RPMI8226 (cell line): ENCODE results near the gene FCGR3B.
"Not testable (repeated sequence)": the region's sequence is repeated elsewhere in the genome, so short reads cannot be mapped to it uniquely, and the experiment has no call there.

Experiments used
- DNase-seq: peaks from one replicate; pipeline ENCODE4 v3.0.0-alpha.2; 2015

Gene FCGR3B

DNA sequence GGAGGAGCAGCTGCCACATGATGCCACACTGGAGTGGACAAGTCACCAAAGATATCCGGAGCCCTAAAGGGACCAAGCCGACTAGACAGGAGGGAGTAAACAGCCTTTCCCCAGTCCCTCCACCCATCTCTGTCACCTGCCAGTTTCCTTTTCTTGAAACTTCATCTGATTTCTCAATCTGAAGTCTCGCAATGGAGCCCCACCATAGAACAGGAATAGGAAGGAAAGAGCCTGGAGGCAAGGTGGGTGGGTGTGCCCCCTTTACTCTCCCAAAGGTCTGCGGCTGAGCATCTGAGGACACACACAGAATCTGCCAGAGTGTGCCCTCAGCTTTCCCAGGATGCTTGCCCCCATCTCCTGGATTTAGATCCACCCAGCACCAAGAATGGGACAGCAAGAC, at the start of gene FCGR3B:
TSS of gene FCGR3B (minus strand) at position 101 of the 400 bp plus-strand sequence. CDS start at position 19, 82 bp downstream.
- DNase-seq = no peak

DNA sequence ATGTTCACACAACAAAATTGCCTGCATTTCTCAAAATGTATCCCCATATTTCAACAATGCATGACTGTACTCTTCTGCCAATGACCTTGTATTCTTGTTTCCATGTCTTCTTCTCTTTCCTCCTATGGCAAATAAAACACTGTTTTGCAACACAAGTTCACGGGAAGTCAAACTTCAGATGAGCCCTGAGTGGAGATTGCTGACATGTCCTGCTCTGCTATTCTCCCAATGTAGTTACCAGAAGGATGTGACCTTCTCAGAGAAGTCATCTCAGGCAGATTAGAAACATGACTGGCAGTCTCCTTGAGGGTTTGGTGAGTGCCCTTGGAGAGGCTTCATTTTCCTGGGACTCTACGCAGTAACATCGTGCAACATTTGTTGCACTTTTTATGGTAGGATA, 47.5 kb upstream of the FCGR3B start:
- no peak for DNase-seq

DNA sequence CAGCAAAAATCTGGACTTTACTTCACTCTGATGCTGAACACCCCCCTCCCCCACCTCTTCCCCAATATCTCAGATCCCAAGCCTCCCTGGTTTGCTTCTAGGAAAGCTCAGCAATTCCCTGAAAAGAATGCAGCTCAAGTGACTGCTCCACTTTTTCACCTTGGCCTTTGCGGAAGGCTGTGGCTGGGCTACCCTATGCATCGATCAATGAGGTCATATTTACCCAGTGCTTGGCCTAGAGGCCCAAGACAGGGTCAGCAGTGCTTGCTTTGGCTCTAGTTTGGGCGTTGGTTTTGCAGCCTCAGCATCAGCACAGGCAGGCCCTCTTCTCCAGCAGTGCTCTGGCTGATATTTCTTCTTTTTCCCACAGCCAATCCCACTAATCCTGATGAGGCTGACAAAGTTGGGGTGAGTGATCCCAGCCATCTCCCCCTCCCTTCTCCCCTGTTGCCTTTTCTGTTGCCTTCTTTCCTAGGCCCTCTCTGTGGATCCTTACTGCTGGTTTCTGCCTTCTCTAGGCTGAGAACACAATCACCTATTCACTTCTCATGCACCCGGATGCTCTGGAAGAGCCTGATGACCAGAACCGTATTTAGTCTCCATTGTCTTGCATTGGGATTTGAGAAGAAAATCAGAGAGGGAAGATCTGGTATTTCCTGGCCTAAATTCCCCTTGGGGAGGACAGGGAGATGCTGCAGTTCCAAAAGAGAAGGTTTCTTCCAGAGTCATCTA, 46.1 kb upstream of the FCGR3B start:
- DNase-seq = no peak

DNA sequence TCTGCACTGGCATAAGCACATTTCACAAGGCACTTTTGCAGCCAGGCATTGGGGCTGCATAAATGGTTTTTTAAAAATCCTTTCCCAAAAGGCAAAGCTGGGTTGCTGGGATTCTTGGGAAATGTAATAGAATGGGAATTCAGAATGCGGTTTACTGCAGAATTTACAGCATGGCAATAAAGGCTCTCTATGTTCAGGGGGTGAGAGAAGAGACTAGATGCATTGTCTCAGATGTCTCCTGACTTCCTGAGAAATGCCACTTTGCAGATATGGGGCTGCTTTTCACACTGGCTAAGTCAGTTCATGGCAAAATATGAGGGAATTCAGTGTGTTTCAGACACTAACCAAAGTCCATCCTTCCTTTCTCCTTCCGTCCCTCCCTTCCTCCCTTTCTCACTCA, 45.5 kb upstream of the FCGR3B start:
- DNase-seq = no peak

DNA sequence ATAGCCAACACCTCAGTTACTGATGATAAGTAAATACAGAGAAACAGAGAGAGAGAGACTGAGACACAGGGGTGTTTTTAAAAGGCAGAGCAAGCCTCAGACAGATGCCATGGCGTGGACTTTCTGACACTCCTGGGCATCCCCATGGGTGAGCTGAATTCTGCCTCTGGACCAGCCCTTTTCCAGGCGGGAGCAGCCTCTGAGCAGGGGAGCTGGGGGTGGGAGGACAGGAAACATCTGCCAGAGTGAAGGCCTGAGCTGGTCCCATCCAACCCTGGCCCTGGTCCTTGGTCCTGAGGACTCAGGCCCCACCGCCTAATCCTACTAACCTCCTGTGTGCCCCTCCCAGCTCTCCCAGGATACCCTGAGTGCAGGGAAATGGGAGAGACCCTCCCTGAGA, 43.9 kb upstream of the FCGR3B start:
- not testable (repeated sequence) for DNase-seq

DNA sequence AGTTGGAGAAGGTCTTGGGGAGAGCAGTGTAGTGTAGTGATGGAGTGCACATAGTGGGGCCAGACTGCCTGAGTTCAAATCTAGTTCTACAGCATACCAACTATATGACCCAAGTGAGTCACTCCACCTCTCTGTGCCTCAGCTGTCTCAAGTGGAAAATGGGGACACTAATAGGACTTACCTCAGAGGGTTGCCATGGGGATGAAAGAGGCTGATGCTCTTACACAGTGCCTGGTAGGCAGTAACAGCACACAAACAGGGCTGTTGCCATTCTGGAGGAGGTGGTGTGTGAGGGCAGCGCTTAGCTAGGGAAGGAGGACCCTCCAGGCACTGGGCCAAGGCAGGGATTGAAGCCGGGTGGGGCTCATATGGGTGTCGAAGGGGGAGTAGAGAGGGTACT, 43.5 kb upstream of the FCGR3B start:
- DNase-seq = not testable (repeated sequence)

DNA sequence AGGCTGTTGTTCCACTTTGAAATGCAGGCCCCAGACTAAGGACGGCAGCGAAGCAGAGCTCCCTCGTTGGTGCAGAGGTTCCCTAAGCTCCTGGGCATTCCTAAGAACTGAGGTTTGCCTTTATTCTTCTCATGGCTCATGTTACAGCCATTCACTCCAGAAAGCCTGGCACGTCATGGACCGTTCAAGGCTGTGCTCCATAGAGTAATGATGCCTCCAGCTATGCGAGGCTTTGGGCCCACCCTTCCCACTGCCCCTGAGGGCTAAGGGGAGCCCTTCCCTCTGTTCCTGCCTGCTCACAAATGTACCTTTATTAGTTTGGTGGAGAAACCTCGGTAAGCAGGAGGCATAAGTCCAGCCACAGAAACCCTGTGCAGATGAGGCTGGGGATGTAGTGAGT, 42.5 kb upstream of the FCGR3B start:
- DNase-seq = not testable (repeated sequence)

DNA sequence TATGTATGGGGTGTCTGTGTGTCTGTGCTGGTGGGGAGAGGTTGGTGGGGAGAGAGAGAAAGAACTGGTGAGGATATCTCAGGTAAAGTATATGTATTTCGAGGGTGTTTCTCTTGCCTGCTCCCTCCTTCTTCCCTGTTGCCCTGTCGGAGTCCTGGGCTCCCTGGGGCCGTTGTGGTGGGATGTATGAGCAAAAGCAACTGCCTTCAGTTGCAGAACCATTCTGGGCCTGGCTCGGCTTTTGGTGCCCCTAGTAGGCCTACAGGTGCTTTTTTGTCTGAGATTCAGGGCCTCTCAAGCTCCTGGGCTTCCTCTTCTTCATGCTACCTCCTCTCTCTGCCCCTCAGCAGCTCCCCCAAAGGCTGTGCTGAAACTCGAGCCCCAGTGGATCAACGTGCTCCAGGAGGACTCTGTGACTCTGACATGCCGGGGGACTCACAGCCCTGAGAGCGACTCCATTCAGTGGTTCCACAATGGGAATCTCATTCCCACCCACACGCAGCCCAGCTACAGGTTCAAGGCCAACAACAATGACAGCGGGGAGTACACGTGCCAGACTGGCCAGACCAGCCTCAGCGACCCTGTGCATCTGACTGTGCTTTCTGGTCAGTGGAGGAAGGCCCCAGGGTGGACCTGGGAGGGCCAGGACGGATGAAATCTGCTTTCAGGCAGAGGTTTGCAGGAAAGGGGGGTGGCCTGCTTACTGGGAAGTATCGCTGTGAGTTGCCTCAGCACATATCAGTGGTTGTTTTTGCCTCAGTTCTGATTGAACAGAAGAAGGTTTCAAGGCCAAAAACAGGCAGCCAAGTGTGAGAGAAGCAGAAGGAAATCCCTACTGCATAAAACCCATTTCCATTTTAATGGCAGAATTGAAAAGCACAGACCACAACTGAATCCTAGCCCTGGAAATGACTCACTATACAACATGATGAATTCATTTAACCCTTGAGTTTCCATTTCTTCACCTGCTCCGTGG, 40.4 kb upstream of the FCGR3B start:
- not testable (repeated sequence) for DNase-seq

DNA sequence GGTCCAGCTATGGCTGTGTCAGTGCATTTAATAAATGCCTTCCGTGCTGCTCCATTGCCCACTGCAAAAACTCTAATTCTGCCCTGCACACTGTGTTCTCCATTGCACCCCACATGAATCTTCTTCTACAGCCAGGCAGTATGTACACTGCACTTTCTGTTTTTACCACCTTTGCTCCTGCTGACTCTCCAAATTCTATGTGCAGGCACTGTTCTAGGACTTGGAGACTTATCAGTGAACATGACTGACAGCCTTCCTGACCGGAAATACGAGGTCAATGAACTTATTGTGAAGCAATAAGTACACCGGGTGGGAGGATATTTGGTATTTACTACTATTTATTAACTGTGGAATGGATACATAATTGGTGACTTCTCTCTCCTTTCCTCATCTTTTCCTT, 33.7 kb upstream of the FCGR3B start:
- not testable (repeated sequence) for DNase-seq

DNA sequence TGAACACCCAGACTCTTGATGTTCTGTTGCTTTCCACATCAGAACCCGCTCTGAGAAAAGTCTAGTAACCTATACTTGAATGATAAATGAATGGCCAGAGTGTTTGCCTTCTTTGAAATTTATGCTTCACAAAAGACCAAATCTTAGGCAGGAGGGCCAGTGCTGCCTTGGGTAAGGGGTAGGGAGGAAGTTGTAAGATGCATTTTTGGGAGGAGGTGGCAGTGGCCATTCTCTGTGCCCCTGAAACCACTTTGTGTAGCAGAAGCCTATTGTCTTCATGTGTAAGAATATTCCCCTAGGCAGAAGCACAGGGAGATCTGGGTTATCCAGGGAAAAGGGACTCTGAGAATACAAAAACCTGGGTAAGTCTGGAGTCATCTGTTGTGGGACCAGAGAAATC, 32.6 kb upstream of the FCGR3B start:
- not testable (repeated sequence) for DNase-seq

DNA sequence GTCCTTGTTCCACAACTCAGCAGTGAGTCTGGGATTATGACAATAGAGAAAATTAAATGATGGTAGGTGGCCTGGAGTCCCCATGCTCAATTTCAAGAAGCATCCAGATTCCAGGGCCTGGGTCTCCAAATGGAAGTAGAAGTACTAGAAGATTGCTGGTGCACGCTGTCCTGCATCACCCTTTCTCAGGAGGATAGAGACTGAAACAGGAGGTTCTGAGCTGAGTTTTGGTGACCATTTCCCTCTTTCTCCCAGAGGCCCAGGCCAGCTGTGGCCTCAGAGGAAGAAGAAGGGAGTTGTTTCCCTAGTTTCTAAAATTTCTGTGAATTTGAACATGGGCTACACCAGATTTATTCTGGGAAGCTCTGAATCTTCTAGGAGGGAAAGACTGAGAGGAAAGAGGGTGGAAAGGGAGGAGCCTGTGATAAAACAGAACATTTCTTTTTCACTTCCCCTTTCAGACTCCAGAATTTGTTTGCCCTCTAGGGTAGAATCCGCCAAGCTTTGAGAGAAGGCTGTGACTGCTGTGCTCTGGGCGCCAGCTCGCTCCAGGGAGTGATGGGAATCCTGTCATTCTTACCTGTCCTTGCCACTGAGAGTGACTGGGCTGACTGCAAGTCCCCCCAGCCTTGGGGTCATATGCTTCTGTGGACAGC, 31.8 kb upstream of the FCGR3B start, which contains the start of gene FCGR2B:
TSS of gene FCGR2B (plus strand) at position 460 of the 656 bp plus-strand sequence. CDS start at position 559, 99 bp downstream.
- not testable (repeated sequence) for DNase-seq

DNA sequence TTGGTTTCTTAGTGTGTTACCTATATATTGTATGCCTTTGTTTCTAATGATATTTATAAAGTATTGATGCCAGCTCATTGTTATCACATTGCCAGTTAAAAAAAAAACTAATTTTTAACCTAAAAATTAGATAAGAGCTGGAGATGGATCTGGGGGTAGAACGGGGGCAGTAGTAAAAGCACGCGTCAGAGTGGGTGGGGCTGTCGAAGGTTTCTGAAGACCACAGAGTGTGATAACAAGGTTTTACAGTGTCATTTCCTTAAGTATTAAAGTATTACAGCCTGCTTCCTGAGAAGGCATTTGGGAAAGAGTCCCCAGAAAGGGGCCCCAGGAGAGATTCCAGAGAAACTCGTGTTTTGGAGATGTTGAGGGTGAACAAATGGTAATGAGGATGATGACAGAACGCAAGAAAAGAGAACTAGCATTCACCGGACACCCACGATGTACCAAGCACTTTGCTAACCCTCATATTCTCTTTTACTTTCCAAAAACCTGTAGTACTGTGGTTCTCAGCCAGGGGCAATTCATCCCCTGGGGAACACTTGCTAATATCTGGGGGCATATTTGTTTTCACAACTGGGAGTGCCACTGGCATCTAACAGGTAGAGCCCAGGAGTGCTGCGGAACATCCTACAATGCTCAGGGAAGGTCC, 30.8 kb upstream of the FCGR3B start:
- not testable (repeated sequence) for DNase-seq

DNA sequence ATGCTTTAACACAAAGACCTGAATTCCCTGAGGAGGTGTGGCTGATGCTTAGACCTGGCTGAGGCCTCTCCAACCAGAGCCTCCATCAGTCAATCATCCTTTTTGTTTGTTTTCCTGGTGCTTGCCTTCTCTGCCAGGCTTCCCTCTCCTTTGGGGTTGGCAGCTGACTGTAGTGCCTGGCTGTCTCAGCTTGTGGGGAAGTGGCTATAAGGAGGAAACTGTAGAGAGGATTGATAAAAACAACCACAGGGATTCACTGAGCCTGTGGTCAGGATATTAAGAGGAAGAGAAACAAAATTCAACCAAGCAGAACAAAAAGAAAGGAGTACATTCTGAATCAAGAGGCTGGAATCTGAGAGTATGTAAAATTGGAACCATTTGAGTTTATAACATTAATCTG, 27.5 kb upstream of the FCGR3B start:
- DNase-seq = not testable (repeated sequence)

DNA sequence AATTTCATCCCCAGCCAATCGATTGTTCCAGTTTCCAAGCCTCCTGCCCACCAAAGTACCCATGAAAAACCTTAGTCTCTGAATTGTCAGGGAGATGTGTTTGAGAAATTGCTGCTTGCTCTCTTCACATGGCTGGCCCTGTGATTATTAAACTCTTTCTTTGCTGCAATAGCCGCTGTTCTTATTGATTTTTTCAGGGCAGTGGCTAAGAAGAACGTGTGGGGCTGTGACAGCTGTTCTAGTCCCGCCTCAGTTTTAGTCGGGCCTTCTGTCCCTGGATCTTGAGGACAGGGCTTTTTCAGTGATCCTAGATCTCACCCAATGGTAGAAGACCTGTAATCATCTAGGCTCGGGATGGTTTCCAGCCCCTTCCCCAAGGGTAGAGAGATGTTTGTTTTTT, 23.0 kb upstream of the FCGR3B start:
- not testable (repeated sequence) for DNase-seq

DNA sequence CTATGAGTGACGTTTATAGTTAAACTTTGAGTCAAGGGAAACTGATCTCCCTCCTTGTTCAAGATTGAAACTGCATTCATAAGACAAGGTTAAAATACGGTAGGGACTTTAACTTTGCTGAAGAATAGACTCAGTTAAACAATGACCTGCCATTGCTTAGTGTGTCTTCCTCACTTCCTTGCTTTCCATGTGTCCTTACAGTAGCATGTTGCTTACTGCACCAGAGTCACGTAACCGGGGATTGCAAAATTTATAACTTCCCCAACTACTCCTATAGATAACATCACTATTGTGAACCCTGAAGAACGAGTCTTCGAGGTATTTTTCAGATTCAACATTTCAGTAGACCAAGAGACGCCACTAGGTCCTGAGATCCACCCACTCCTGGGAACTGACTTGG, 22.6 kb upstream of the FCGR3B start:
- not testable (repeated sequence) for DNase-seq

DNA sequence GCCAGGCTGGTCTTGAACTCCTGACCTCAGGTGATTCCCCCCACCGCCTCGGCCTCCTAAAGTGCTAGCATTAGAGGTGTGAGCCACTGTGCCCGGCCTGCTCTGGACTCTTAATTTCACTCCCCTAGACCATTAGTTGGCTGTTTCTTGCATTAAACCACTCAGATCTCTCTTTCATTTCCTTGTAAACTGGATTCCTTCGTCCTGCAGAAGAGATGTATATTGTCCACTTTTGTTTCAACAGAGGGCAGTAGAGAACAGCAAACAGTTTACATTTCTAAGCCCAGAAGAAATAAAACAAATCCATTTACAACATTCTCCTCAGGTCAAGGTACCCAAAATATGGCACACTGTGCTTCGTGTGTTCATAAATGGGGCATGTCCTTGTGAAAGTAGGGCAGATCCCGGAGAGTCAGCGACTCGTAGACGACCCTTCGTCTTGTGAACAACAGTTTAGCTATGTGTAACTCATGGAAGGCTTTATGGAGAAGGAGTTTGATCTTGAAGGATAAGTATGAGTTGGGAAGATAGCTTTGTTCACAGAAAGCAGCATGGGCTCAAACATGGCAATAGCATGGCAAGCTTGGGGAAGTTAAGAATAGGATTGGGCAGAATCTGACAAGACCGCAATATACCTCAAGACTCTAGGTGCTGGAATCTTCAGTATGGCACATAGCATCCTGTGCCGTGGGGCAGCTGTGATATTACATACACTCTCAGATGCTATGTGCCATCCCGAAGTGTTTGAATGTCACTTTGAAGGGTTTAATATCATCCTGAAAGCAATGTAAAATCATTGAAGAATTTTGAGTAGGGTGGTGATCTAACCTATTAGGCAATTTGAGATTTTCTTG, 16.8 kb upstream of the FCGR3B start:
- peak; percentile 43 for DNase-seq

DNA sequence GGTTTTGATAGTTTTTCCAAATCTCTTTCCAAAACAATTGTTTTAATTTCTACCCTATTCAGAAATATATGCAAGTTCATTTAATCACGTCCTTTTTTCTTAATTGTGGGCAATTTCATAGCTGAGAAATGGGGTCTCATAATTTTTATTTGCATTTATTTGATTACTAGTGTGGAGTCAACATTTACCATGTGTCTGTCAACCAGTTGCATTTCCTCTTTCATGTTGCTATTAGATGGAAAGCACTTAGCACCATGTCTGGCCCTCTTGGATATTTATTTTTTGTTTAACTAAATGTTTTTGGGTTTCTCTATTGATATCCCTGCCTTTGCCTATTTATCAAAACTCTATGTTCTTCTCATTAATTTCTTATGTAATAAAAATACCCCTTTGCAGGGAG, 13.9 kb upstream of the FCGR3B start:
- not testable (repeated sequence) for DNase-seq

DNA sequence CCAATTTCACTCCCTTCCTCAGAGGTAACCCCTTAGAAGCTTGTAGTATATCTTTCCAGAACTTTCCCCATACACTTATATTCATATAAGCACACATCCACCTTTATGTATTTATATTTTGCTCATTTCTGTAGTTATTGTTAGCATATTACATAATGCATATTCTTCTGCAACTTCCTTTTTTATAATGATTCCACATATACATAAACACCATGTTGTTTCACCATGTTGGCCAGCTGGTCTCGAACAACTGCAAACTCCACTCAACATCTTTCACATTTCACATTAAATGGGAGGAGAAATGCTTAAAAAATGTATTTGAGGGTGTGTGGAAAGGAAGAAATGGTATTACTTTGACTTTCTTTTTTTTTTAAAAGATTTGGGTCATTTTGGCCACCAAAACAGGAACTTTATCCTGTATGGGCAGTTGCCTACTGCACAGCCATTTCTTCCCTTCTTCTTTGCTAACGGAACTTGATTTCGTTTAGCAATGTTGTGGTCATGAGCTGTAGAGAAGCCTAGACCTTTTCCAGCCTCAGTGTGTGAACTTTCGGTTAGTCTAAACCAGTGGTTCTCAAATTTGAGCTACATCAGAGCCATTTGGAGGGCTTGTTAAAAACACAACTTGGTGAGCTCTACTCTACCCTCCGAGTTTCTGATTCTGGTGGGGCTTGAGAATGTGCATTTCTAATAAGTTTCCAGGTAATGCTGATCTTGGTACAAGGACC, 12.7 kb upstream of the FCGR3B start:
- not testable (repeated sequence) for DNase-seq

DNA sequence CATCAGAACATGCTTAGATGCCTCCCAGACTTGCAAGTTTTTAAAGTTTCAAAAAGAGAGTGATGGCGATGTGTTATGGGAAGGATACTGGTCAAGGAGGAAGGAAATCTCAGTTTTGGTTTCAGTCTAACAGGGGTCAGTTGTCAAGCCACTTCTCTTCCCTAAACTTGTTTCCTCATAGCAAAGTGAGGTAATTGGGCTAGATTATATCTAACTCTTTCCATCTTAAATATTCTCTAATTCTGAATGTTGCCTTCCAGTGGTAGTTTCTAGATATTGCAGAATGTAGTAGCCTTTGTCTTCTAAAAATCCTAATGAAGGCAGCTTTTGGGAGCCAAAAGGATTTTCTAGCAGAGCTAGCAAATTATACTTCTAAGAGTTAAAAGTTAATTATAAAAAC, 11.7 kb upstream of the FCGR3B start:
- peak; percentile 26 for DNase-seq

DNA sequence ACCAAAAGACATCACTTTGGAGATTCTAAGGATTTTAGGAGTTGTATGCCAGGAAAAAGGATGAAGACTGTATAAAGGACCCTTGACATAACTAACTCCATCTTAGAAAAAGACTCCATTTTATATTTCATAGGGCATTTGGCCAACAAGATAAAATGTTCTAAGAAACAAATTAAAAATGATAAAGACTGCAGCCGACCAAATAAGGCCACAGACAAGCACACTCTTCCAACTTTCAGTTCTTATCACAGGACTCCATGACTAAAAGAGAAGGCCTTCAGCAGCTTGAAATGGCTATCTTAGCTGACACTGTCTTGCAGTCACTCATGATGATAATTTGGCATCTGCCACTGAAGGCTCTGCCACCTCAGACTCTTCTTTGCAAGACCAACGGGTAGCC, 8.2 kb upstream of the FCGR3B start:
- DNase-seq = not testable (repeated sequence)
